Stimulated activated effector memory CD8-positive, alpha-beta T cell treated with anti-CD3 and anti-CD28 coated beads, Interleukin-12 subunit alpha, Interleukin-12 subunit beta, amount 100 ng/mL, for 72 hours (primary cell): ENCODE data around the gene NRP1.

Source experiments
- ATAC-seq: fragments of 150-1000 bp; cut with Tn5 transposase; 2 replicates; pipeline ENCODE4 v1.10.0; 2021
- DNase-seq, 2 donors: peaks; one replicate each; pipeline ENCODE4 v3.0.0; 2021 to 2022; ENCODE audit warnings: low spot score in 2 of 2
- H3K27ac Mint-ChIP-seq: one replicate; pipeline ENCODE4 v1.8.0; 2022; ENCODE audit warnings: mild to moderate bottlenecking, mixed read lengths
- H3K36me3 Mint-ChIP-seq: one replicate; pipeline ENCODE4 v1.8.0; 2022; ENCODE audit warnings: mild to moderate bottlenecking, mixed read lengths
- H3K4me1 Mint-ChIP-seq: one replicate; pipeline ENCODE4 v1.8.0; 2022; ENCODE audit warnings: mixed read lengths
- H3K4me3 Mint-ChIP-seq: one replicate; pipeline ENCODE4 v1.8.0; 2022; ENCODE audit warnings: mild to moderate bottlenecking, mixed read lengths
- H3K9me3 Mint-ChIP-seq: one replicate; pipeline ENCODE4 v1.8.0; 2022; ENCODE audit warnings: mixed read lengths

NRP1 gene

GRCh38 chr10:33254556-33255160 lies 79.8 kb downstream of the NRP1 start:
- Mint-ChIP-seq H3K4me3 (no peak overlapping the region), H3K36me3 (peaks cover 5% of the 10 kb centered on the region), H3K4me1 (peaks cover 25% of the 10 kb centered on the region), H3K9me3 (no peaks in the 10 kb centered on the region), H3K27ac (no peak overlapping the region)
- no peak for DNase-seq
- ATAC-seq = no peak

GRCh38 chr10:33253411-33253810 lies 81.1 kb downstream of the NRP1 start:
- H3K4me1 Mint-ChIP-seq = peaks cover 37% of the 10 kb centered on the region
- no peaks in the 10 kb centered on the region for H3K9me3 Mint-ChIP-seq
- DNase-seq (no peak), ATAC-seq (no peak)
- peaks cover 10% of the 10 kb centered on the region for H3K36me3 Mint-ChIP-seq
- no peak overlapping the region for H3K27ac Mint-ChIP-seq
- no peak overlapping the region for H3K4me3 Mint-ChIP-seq

GRCh38 chr10:33252794-33253203 lies 81.7 kb downstream of the NRP1 start:
- DNase-seq = no peak
- peaks cover 42% of the 10 kb centered on the region for H3K4me1 Mint-ChIP-seq
- ATAC-seq = peak; percentile 82
- H3K9me3 Mint-ChIP-seq = no peaks in the 10 kb centered on the region
- H3K27ac Mint-ChIP-seq = no peak overlapping the region
- H3K4me3 Mint-ChIP-seq = peak overlapping the region; percentile 16
- peaks cover 10% of the 10 kb centered on the region for H3K36me3 Mint-ChIP-seq

GRCh38 chr10:33252324-33252723 lies 82.1 kb downstream of the NRP1 start:
- ATAC-seq (no peak), DNase-seq (peak in 1 of 2 donors; percentile 49)
- peaks cover 10% of the 10 kb centered on the region for H3K36me3 Mint-ChIP-seq
- peak overlapping the region; percentile 16 for H3K4me3 Mint-ChIP-seq
- no peak overlapping the region for H3K27ac Mint-ChIP-seq
- H3K4me1 Mint-ChIP-seq = peaks cover 42% of the 10 kb centered on the region
- H3K9me3 Mint-ChIP-seq = no peaks in the 10 kb centered on the region

DNA sequence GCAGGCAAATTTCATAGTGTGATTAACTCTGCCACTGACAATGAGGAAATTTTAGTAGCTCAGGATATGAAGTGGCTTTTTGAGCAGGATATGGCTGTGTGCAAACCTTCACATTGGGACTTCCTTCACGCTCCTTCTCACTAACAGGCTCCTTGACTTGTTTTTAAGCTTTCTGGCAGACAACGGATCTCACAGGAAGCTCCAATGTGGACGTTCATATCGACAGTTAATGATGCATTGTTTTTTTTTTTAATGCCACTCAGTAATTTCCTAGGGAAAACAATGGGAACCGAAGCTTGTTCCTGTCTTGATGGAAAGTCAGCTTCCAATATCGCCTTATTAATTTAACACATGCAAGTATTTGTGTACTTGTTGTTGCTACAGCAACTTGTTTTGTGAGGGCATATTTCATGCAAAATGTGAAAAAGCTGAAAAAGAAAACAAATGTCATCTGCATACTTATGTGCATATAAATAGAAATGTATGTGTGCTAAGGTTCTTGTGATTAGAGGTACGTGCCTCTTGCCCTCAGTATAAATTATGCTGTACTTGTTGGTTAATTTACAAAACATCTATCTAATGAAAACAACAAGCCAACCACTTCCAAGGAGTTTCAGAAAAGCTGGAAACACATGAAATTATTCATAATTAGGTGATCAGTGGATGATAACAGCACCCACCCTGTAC lies 84.7 kb downstream of the NRP1 start:
- Mint-ChIP-seq H3K4me3 (no peak overlapping the region), H3K27ac (no peak overlapping the region), H3K36me3 (peaks cover 10% of the 10 kb centered on the region), H3K4me1 (peaks cover 42% of the 10 kb centered on the region), H3K9me3 (no peaks in the 10 kb centered on the region)
- ATAC-seq (no peak), DNase-seq (no peak)

DNA sequence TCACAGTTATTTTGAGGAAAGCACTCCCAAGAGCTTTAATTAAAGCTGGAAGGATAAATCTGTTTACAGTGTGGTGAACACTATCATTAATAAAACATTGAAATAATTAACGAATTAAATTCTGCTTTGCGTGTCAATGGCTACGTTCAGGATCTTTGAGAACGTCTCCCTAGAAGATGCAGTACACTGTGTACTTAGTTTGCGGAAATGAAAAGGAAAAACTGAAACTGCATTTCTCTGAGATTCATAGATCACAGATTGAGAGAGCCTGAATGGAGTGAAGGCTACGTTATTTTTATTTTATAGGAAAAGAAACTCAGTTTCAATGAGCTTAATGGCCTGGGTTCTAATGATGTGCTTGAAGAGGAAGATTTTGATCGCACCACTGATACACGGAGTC lies 85.3 kb downstream of the NRP1 start:
- Mint-ChIP-seq H3K27ac (no peak overlapping the region), H3K9me3 (no peaks in the 10 kb centered on the region), H3K4me1 (peaks cover 42% of the 10 kb centered on the region), H3K36me3 (peaks cover 10% of the 10 kb centered on the region), H3K4me3 (no peak overlapping the region)
- DNase-seq (no peak), ATAC-seq (no peak)

- Mint-ChIP-seq H3K27ac (no peak overlapping the region), H3K9me3 (no peaks in the 10 kb centered on the region), H3K4me1 (peaks cover 42% of the 10 kb centered on the region), H3K36me3 (peaks cover 10% of the 10 kb centered on the region), H3K4me3 (no peak overlapping the region)
- peak in 1 of 2 donors; percentile 50 for DNase-seq
- ATAC-seq = peak; percentile 93
Observed at GRCh38 chr10:33248638-33249037, 85.8 kb downstream of the NRP1 start.

GRCh38 chr10:33247221-33247922 lies 87.1 kb downstream of the NRP1 start:
- no peak overlapping the region for H3K27ac Mint-ChIP-seq
- DNase-seq = no peak
- H3K36me3 Mint-ChIP-seq = peaks cover 10% of the 10 kb centered on the region
- no peak overlapping the region for H3K4me3 Mint-ChIP-seq
- H3K4me1 Mint-ChIP-seq = peaks cover 32% of the 10 kb centered on the region
- ATAC-seq = no peak
- H3K9me3 Mint-ChIP-seq = no peaks in the 10 kb centered on the region

DNA sequence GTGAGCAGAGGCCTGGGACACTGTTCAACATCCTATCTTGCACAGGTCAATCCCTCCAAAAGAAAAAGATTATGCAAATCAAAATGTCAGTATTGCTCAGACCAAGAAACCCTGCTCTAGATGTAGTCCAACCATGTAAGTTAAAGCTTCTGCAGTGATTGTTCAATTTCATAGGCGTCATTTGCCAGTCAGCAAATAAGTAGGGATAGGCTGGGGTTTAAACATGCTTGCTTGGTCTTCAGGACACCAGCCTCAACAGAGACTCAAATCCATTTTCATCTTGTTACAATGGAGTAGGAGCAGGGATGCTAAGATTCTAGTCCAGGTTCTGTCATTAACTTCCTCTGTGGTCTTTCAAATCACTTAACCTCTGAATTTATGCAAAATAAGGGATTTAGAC lies 89.1 kb downstream of the NRP1 start:
- Mint-ChIP-seq H3K36me3 (peaks cover 6% of the 10 kb centered on the region), H3K4me1 (peaks cover 22% of the 10 kb centered on the region), H3K4me3 (no peak overlapping the region), H3K27ac (no peak overlapping the region), H3K9me3 (no peaks in the 10 kb centered on the region)
- no peak for ATAC-seq
- no peak for DNase-seq

- Mint-ChIP-seq H3K27ac (no peak overlapping the region), H3K9me3 (no peaks in the 10 kb centered on the region), H3K4me1 (peaks cover 15% of the 10 kb centered on the region), H3K4me3 (no peak overlapping the region), H3K36me3 (peaks cover 5% of the 10 kb centered on the region)
- DNase-seq (no peak), ATAC-seq (no peak)
Observed at GRCh38 chr10:33244354-33244967, 90.0 kb downstream of the NRP1 start.

DNA sequence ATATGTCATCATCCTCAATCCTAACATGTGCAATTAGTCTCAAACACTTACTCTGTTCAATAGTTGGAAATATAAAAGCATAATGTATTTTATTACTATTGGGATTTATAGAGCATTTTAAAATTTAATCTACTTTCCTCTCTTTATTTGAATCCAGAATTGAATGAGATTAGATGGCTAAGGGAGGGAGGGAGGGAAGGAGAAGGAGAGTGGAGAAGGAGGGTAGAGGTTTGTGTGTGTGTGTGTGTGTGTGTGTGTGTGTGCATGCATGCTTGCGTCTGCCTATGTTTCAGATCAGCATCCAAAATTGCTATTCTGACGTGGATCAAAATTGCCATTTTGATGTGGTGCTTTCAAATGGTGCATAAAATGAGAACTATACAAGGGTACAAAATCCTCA lies 90.8 kb downstream of the NRP1 start:
- Mint-ChIP-seq H3K4me3 (no peak overlapping the region), H3K36me3 (peaks cover 3% of the 10 kb centered on the region), H3K9me3 (no peaks in the 10 kb centered on the region), H3K4me1 (peaks cover 7% of the 10 kb centered on the region), H3K27ac (no peak overlapping the region)
- no peak for DNase-seq
- no peak for ATAC-seq

GRCh38 chr10:33242931-33243330 lies 91.5 kb downstream of the NRP1 start:
- Mint-ChIP-seq H3K4me3 (no peak overlapping the region), H3K9me3 (no peaks in the 10 kb centered on the region), H3K27ac (no peak overlapping the region), H3K4me1 (no peaks in the 10 kb centered on the region), H3K36me3 (no peaks in the 10 kb centered on the region)
- DNase-seq (no peak), ATAC-seq (no peak)

DNA sequence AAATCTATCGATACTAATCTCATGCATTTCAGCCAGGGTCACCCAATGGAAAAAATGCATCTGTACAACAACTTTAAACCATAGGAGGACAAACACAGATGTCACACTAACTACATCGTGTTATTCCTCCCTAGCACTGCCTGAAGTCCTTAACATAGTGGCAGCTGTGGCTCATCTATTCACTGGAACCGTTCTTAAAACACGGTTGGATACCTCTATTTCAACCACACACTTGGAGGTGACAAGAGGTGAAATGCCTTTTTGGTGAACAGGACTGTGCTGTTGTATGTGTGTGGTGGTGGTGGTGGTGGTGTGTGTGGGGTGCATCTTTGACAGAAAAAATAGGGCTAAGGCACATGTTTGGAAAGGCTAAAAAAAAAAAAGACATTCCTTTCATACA lies 93.1 kb downstream of the NRP1 start:
- no peaks in the 10 kb centered on the region for H3K36me3 Mint-ChIP-seq
- no peaks in the 10 kb centered on the region for H3K9me3 Mint-ChIP-seq
- no peak for ATAC-seq
- DNase-seq = no peak
- no peaks in the 10 kb centered on the region for H3K4me1 Mint-ChIP-seq
- H3K4me3 Mint-ChIP-seq = no peak overlapping the region
- H3K27ac Mint-ChIP-seq = no peak overlapping the region

GRCh38 chr10:33240931-33241330 lies 93.5 kb downstream of the NRP1 start:
- DNase-seq (no peak), ATAC-seq (no peak)
- Mint-ChIP-seq H3K36me3 (no peaks in the 10 kb centered on the region), H3K4me3 (no peak overlapping the region), H3K4me1 (no peaks in the 10 kb centered on the region), H3K9me3 (no peaks in the 10 kb centered on the region), H3K27ac (no peak overlapping the region)

- ATAC-seq (no peak), DNase-seq (no peak)
- H3K4me3 Mint-ChIP-seq = no peak overlapping the region
- H3K36me3 Mint-ChIP-seq = no peaks in the 10 kb centered on the region
- H3K27ac Mint-ChIP-seq = no peak overlapping the region
- H3K4me1 Mint-ChIP-seq = no peaks in the 10 kb centered on the region
- H3K9me3 Mint-ChIP-seq = no peaks in the 10 kb centered on the region
Observed at GRCh38 chr10:33240258-33240657, 94.2 kb downstream of the NRP1 start.

- no peaks in the 10 kb centered on the region for H3K4me1 Mint-ChIP-seq
- H3K27ac Mint-ChIP-seq = no peak overlapping the region
- no peaks in the 10 kb centered on the region for H3K9me3 Mint-ChIP-seq
- H3K4me3 Mint-ChIP-seq = no peak overlapping the region
- no peaks in the 10 kb centered on the region for H3K36me3 Mint-ChIP-seq
- ATAC-seq (no peak), DNase-seq (no peak)
Observed at GRCh38 chr10:33239257-33239656, 95.2 kb downstream of the NRP1 start.
